Measurements from ENCODE around the gene TUBA3C.

The TUBA3C gene

DNA sequence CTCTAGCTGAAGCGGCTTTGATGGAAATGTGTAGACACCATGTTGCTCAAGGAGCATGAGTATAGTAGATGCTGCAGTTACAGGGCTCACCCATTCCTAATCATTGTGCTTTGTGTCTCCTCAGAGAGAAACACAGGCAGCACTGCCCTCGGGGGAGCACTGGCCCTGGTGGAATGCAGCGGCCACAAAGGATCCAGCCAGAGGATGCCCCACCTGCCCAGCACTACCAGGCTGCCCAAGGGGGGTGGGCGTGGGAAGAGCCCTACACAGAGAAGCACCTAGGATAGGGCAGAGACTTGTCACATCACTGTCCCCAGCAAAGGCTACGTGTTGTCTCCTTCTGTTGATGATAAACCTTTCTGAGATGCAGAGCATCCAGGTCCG lies 9.0 kb downstream of the TUBA3C start (continued):
- TF ChIP-seq ZNF211 (tag by site-specific recombination; IDR thresholded peaks at IDR 0.05; ENCODE audit: low read depth) = no peak
- no peak for TF ChIP-seq ZNF510 (tag by site-specific recombination; IDR thresholded peaks at IDR 0.05; ENCODE audit: insufficient replicate concordance)
- TF ChIP-seq ZNF837 (tag by site-specific recombination; IDR thresholded peaks at IDR 0.05) = no peak
- no peak for TF ChIP-seq ZNF391 (tag by site-specific recombination; IDR thresholded peaks at IDR 0.05; ENCODE audit: borderline replicate concordance, low read depth)

DNA sequence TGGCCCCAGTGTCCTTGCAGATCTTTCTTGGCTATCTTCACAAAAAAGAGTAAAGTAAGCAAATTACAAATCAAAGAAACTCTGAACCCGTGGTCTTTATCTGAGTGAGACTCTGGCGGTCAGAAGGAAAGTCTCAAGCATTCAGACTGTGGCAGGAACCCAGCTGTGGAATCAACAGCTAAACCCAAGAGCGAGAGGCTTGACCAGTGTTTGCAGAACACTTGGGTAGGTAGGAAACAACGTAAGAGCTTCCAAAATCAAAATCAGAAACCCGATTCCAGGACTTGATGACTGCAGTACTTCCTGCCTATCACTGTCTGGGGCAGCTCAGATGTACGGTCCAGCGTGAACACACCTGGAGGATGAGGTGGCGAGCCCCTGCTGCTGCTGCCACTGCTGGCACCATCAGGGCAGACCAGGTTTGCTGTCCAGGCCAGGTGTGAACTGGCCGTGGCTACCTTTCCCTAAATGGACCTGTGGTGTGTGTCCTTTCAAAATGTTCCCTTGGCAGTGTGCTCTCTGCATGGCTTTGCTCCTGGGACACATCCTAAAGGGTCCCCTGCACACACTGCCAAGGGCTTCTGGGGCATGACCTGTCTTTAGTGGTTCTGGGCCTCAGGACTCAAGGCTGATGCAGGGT lies 9.5 kb downstream of the TUBA3C start:
- no peak overlapping the region for H3K4me3 ChIP-seq (ENCODE audit: low read depth, low read length)
- no peaks in the 10 kb centered on the region for H3K36me3 ChIP-seq (ENCODE audit: control insufficient read depth in 2 of 2, insufficient read depth in 1 of 2, low read length in 2 of 2)
- ChIA-PET POLR2A (no interaction called here), CTCF (no interaction called here)
- no peaks in the 10 kb centered on the region for H3K4me1 ChIP-seq (ENCODE audit: control insufficient read depth, insufficient read depth, low read length)
- H3K27ac ChIP-seq (ENCODE audit: extremely low read depth, low read depth, low read length) = no peak overlapping the region
- H3K9me3 ChIP-seq (ENCODE audit: control insufficient read depth, insufficient read depth, low read depth, low read length) = no peaks in the 10 kb centered on the region
- TF ChIP-seq ZNF16 (tag by site-specific recombination; IDR thresholded peaks at IDR 0.05; ENCODE audit: low read depth) (no peak), TCF7L2 (IDR thresholded peaks at IDR 0.05; ENCODE audit: borderline replicate concordance, low read depth, low read length) (no peak), ZNF140 (tag by site-specific recombination; IDR thresholded peaks at IDR 0.05) (no peak), GLIS2 (tag by site-specific recombination; IDR thresholded peaks at IDR 0.05) (no peak), ZNF830 (tag by site-specific recombination; IDR thresholded peaks at IDR 0.05; ENCODE audit: low read depth) (no peak), ZBTB8A (tag by site-specific recombination; IDR thresholded peaks at IDR 0.05) (no peak), ZNF843 (tag by site-specific recombination; IDR thresholded peaks at IDR 0.05) (no peak), ZSCAN30 (tag by site-specific recombination; IDR thresholded peaks at IDR 0.05) (no peak), ZNF707 (tag by site-specific recombination; IDR thresholded peaks at IDR 0.05) (no peak), ZFP69B (tag by site-specific recombination; IDR thresholded peaks at IDR 0.05) (no peak), REPIN1 (tag by site-specific recombination; IDR thresholded peaks at IDR 0.05; ENCODE audit: low read depth) (no peak), ZFP3 (tag by site-specific recombination; IDR thresholded peaks at IDR 0.05; ENCODE audit: low read depth) (no peak), HOXA7 (CRISPR knock-in tag; IDR thresholded peaks at IDR 0.05; ENCODE audit: borderline replicate concordance) (no peak), ZNF10 (tag by site-specific recombination; IDR thresholded peaks at IDR 0.05) (no peak), ZNF184 (tag by site-specific recombination; IDR thresholded peaks at IDR 0.05) (no peak), ZNF621 (tag by site-specific recombination; IDR thresholded peaks at IDR 0.05) (no peak), ZNF248 (tag by site-specific recombination; IDR thresholded peaks at IDR 0.05) (no peak)
- TF ChIP-seq, protein P1, sequence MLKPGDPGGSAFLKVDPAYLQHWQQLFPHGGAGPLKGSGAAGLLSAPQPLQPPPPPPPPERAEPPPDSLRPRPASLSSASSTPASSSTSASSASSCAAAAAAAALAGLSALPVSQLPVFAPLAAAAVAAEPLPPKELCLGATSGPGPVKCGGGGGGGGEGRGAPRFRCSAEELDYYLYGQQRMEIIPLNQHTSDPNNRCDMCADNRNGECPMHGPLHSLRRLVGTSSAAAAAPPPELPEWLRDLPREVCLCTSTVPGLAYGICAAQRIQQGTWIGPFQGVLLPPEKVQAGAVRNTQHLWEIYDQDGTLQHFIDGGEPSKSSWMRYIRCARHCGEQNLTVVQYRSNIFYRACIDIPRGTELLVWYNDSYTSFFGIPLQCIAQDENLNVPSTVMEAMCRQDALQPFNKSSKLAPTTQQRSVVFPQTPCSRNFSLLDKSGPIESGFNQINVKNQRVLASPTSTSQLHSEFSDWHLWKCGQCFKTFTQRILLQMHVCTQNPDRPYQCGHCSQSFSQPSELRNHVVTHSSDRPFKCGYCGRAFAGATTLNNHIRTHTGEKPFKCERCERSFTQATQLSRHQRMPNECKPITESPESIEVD (tag by site-specific recombination; IDR thresholded peaks at IDR 0.05) = no peak
- TF ChIP-seq, protein P2, sequence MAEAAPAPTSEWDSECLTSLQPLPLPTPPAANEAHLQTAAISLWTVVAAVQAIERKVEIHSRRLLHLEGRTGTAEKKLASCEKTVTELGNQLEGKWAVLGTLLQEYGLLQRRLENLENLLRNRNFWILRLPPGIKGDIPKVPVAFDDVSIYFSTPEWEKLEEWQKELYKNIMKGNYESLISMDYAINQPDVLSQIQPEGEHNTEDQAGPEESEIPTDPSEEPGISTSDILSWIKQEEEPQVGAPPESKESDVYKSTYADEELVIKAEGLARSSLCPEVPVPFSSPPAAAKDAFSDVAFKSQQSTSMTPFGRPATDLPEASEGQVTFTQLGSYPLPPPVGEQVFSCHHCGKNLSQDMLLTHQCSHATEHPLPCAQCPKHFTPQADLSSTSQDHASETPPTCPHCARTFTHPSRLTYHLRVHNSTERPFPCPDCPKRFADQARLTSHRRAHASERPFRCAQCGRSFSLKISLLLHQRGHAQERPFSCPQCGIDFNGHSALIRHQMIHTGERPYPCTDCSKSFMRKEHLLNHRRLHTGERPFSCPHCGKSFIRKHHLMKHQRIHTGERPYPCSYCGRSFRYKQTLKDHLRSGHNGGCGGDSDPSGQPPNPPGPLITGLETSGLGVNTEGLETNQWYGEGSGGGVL (tag by site-specific recombination; IDR thresholded peaks at IDR 0.05) = no peak
- TF ChIP-seq, protein P3, sequence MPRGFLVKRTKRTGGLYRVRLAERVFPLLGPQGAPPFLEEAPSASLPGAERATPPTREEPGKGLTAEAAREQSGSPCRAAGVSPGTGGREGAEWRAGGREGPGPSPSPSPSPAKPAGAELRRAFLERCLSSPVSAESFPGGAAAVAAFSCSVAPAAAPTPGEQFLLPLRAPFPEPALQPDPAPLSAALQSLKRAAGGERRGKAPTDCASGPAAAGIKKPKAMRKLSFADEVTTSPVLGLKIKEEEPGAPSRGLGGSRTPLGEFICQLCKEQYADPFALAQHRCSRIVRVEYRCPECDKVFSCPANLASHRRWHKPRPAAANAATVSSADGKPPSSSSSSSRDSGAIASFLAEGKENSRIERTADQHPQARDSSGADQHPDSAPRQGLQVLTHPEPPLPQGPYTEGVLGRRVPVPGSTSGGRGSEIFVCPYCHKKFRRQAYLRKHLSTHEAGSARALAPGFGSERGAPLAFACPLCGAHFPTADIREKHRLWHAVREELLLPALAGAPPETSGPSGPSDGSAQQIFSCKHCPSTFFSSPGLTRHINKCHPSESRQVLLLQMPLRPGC (tag by site-specific recombination; IDR thresholded peaks at IDR 0.05) = no peak

All from HEK293 (cell line).